HEK293T (cell line): ENCODE data around the gene DNMT3L.
"Not testable (repeated sequence)": the region's sequence is repeated elsewhere in the genome, so short reads cannot be mapped to it uniquely, and the experiment has no call there.

Experiments
- CTBP1 ChIP-seq: fragments of 450-650 bp; IDR thresholded peaks from 2 replicates; pipeline ENCODE4 v1.6.1; 2016; ENCODE audit warnings: borderline replicate concordance
- FOXA1 ChIP-seq: fragments of 450-650 bp; IDR thresholded peaks from 2 replicates; pipeline ENCODE4 v1.6.1; 2016; ENCODE audit warnings: mild to moderate bottlenecking
- FOXK2 ChIP-seq: fragments of 450-650 bp; IDR thresholded peaks from 2 replicates; pipeline ENCODE4 v1.6.1; 2016; ENCODE audit warnings: mild to moderate bottlenecking
- FOXM1 ChIP-seq: fragments of 450-650 bp; IDR thresholded peaks from 2 replicates; pipeline ENCODE4 v1.6.1; 2017; ENCODE audit warnings: mild to moderate bottlenecking, borderline replicate concordance
- HDGF ChIP-seq: fragments of 450-650 bp; IDR thresholded peaks from 2 replicates; pipeline ENCODE4 v1.6.1; 2017; ENCODE audit warnings: antibody characterized with exemption, borderline replicate concordance
- L3MBTL2 ChIP-seq: fragments of 450-650 bp; conservative IDR thresholded peaks from 2 replicates; pipeline ENCODE4 v1.6.1; 2016; ENCODE audit warnings: mild to moderate bottlenecking
- NFRKB ChIP-seq: fragments of 450-650 bp; IDR thresholded peaks from 2 replicates; pipeline ENCODE4 v1.6.1; 2016; ENCODE audit warnings: mild to moderate bottlenecking, moderate library complexity
- SP1 ChIP-seq: fragments of 450-650 bp; IDR thresholded peaks from 2 replicates; pipeline ENCODE4 v1.6.1; 2017
- SUZ12 ChIP-seq: fragments of 450-650 bp; IDR thresholded peaks from 2 replicates; pipeline ENCODE4 v1.6.1; 2016; ENCODE audit warnings: mild to moderate bottlenecking
- ZNF384 ChIP-seq: fragments of 450-650 bp; IDR thresholded peaks from 2 replicates; pipeline ENCODE4 v1.6.1; 2016
- TF ChIP-seq, protein P1 (sequence below): fragments of 450-650 bp; IDR thresholded peaks from 2 replicates; pipeline ENCODE4 v1.6.1; 2016

DNA sequence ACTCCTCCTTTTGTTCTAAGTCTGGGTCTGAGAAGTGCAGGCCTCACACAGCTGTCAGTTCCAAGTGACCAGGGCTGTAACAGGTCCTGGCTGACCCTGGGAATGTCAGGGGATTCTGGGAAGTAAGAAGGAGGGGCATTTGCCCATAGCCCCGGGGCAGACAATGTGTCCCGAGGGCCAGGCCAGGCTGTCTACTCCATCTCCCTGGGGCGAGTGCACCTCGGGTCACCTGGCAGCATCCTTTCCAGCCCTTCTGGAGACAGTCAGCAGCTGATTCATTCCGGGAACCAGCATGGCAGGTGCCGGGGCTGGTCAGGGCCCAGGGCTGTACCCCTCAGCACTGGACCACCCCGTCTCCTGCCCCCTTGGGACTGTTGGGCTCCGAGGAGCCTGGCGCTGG is 34.1 kb downstream of the DNMT3L start:
- TF ChIP-seq SP1, FOXK2, HDGF, L3MBTL2, CTBP1, FOXA1, FOXM1, SUZ12, NFRKB, ZNF384: not testable (repeated sequence)
- TF ChIP-seq, protein P1, sequence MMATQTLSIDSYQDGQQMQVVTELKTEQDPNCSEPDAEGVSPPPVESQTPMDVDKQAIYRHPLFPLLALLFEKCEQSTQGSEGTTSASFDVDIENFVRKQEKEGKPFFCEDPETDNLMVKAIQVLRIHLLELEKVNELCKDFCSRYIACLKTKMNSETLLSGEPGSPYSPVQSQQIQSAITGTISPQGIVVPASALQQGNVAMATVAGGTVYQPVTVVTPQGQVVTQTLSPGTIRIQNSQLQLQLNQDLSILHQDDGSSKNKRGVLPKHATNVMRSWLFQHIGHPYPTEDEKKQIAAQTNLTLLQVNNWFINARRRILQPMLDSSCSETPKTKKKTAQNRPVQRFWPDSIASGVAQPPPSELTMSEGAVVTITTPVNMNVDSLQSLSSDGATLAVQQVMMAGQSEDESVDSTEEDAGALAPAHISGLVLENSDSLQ: not testable (repeated sequence)
